ENCODE data around the gene GATB.

- TF ChIP-seq POLR2A (IDR thresholded peaks at IDR 0.05; ENCODE audit: low read length) (no peak), GATA1 (IDR thresholded peaks at IDR 0.05; ENCODE audit: low read depth, low read length) (no peak)
These were observed 13.5 kb upstream of the GATB start for GRCh38 chr4:151774324-151774723.
